ENCODE data around the gene MINK1. TPM values are rescaled to one million over a fixed set of nuclear protein-coding genes. Genes with fewer than 3 reads are reported as not detected.

The MINK1 gene
- polyA plus RNA-seq, 2 of the 4 experiments (the other 2 are of a cell fraction): 41.3 to 66.9 TPM

GRCh38 chr17:4938688-4939545 is 105.8 kb downstream of the MINK1 start:
- peak overlapping the region; percentile 94 for H3K4me2 ChIP-seq
- peak overlapping the region; percentile 89 to 93 for H3K27ac ChIP-seq
- ATAC-seq: no peak
- peaks cover 38% of the 10 kb centered on the region for H3K4me1 ChIP-seq
- no peak for DNase-seq (ENCODE audit: low read depth in 1 of 2, low spot score in 1 of 2)
- CTCF ChIA-PET: interaction anchor here (0.5 to 3.5 kb wide), 16 partner anchors 10 to 149 kb away, joined by 3 to 33 read pairs (median 6); partner anchors contain the start of genes CAMTA2, CHRNE and SPAG7
- 69% methylated on average over 19 of the region's 19 CpGs for WGBS (ENCODE audit: missing lambda C conversion rate)
- no peaks in the 10 kb centered on the region for H3K9me3 ChIP-seq
- H3K4me3 ChIP-seq: peak overlapping the region; percentile 85
- TF ChIP-seq FOSB (CRISPR knock-in tag; IDR thresholded peaks at IDR 0.05) (no peak), TP53 (CRISPR knock-in tag; IDR thresholded peaks at IDR 0.05) (no peak), FOSL2 (IDR thresholded peaks at IDR 0.05) (no peak), FOSL2 (CRISPR knock-in tag; IDR thresholded peaks at IDR 0.05) (no peak), RFX5 (IDR thresholded peaks at IDR 0.05) (no peak), BCL3 (IDR thresholded peaks at IDR 0.05) (no peak), HOXB13 (CRISPR knock-in tag; IDR thresholded peaks at IDR 0.05; ENCODE audit: low read depth) (no peak), HDAC2 (IDR thresholded peaks at IDR 0.05) (no peak), MAFK (IDR thresholded peaks at IDR 0.05; ENCODE audit: partially characterized antibody) (no peak), GATA3 (IDR thresholded peaks at IDR 0.05; ENCODE audit: borderline replicate concordance) (no peak), KDM1A (IDR thresholded peaks at IDR 0.05; ENCODE audit: low read depth) (no peak)
- no peak for FAIRE-seq
- POLR2A ChIA-PET: interaction anchor here (1.0 to 3.2 kb wide), 9 partner anchors 11 to 207 kb away, joined by 3 to 83 read pairs (median 6); partner anchors contain the start of genes ENO3, PFN1 and SPAG7

- Histone ChIP-seq H3K9me3 (no peaks in the 10 kb centered on the region), H3K4me1 (peaks cover 44% of the 10 kb centered on the region), H3K4me2 (peak overlapping the region; percentile 94), H3K4me3 (peak overlapping the region; percentile 85), H3K27ac (peak overlapping the region; percentile 89 to 93)
- POLR2A ChIA-PET: interaction anchor here (0.6 to 3.2 kb wide), 19 partner anchors 8 to 230 kb away, joined by 3 to 83 read pairs (median 6); partner anchors contain the start of genes ARRB2, CAMTA2, CHRNE and ENO3
- DNase-seq (ENCODE audit: low read depth in 1 of 2, low spot score in 1 of 2) (no peak), ATAC-seq (no peak), FAIRE-seq (no peak)
- 0 out of 2 replicates have a peak, but pooled peaks have one; percentile 50 for TF ChIP-seq TP53 (CRISPR knock-in tag; IDR thresholded peaks at IDR 0.05)
- TF ChIP-seq ELK1 (IDR thresholded peaks at IDR 0.05; ENCODE audit: low read depth, low read length): no peak
- CTCF ChIA-PET: interaction anchor here (0.5 to 3.5 kb wide), 16 partner anchors 10 to 149 kb away, joined by 3 to 33 read pairs (median 6); partner anchors contain the start of genes CAMTA2, CHRNE and SPAG7
- 1% methylated on average over 10 of the region's 16 CpGs for WGBS (ENCODE audit: missing lambda C conversion rate)
These were observed 106.3 kb downstream of the MINK1 start for GRCh38 chr17:4939546-4939795.

GRCh38 chr17:4939796-4940554 is 106.8 kb downstream of the MINK1 start, which contains the start of the genes RNF167 and SLC25A11:
TSS of gene RNF167 (plus strand) at chr17:4940268. CDS start at chr17:4940910, 642 bp downstream.
TSS of gene SLC25A11 (minus strand) at chr17:4940046. CDS start at chr17:4939910, 136 bp downstream.
- CTCF ChIA-PET: interaction anchor here (0.5 to 3.5 kb wide), 19 partner anchors 11 to 150 kb away, joined by 3 to 33 read pairs (median 5); partner anchors contain the start of genes CAMTA2, CHRNE and SPAG7
- Histone ChIP-seq H3K4me3 (peak within 1 kb of the TSS; percentile 85), H3K9me3 (no peaks in the 10 kb centered on the region), H3K4me1 (peaks cover 49% of the 10 kb centered on the region), H3K27ac (peak within 1 kb of the TSS; percentile 89 to 93), H3K4me2 (peak within 1 kb of the TSS; percentile 94)
- POLR2A ChIA-PET: interaction anchor here (0.6 to 3.2 kb wide), 23 partner anchors 9 to 230 kb away, joined by 3 to 83 read pairs (median 6); partner anchors contain the start of genes ARRB2, CAMTA2, CHRNE and ENO3
- ATAC-seq: peak; percentile 80 to 81
- 2% methylated on average over 53 of the region's 72 CpGs for WGBS (ENCODE audit: missing lambda C conversion rate)
- peak; percentile 99 to 100 for DNase-seq (ENCODE audit: low read depth in 1 of 2, low spot score in 1 of 2)
- FAIRE-seq: peak; percentile 97
- TF ChIP-seq KDM5A (IDR thresholded peaks at IDR 0.05) (peak; percentile 71; the same call in 1 of the 2 replicates), PBX3 (IDR thresholded peaks at IDR 0.05) (peak; percentile 21; the same call in 1 of the 2 replicates), RNF2 (IDR thresholded peaks at IDR 0.05; ENCODE audit: borderline replicate concordance, low read depth) (no peak), GATA3 (IDR thresholded peaks at IDR 0.05; ENCODE audit: borderline replicate concordance) (peak; percentile 95), BCL3 (IDR thresholded peaks at IDR 0.05) (peak; percentile 89; the same call in 2 of the 3 replicates), JUN (IDR thresholded peaks at IDR 0.05) (peak; percentile 48 to 81; a peak in 4 of 5 replicates), MAX (IDR thresholded peaks at IDR 0.05) (peak; percentile 76), ESRRA (IDR thresholded peaks at IDR 0.05; ENCODE audit: borderline replicate concordance, low read length) (0 out of 2 replicates have a peak, but pooled peaks have one; percentile 51), RARB (CRISPR knock-in tag; IDR thresholded peaks at IDR 0.05) (no peak), REST (IDR thresholded peaks at IDR 0.05) (peak; percentile 100), RCOR1 (IDR thresholded peaks at IDR 0.05; ENCODE audit: low read depth, low read length) (no peak)

All from A549 (cell line).